ENCODE results near the gene GLB1L2. TPM values are rescaled to one million over a fixed set of nuclear protein-coding genes. Genes with fewer than 3 reads are reported as not detected.

GLB1L2 gene
- total RNA-seq, 1 donor from 2014 or later = 0.99 TPM

DNA sequence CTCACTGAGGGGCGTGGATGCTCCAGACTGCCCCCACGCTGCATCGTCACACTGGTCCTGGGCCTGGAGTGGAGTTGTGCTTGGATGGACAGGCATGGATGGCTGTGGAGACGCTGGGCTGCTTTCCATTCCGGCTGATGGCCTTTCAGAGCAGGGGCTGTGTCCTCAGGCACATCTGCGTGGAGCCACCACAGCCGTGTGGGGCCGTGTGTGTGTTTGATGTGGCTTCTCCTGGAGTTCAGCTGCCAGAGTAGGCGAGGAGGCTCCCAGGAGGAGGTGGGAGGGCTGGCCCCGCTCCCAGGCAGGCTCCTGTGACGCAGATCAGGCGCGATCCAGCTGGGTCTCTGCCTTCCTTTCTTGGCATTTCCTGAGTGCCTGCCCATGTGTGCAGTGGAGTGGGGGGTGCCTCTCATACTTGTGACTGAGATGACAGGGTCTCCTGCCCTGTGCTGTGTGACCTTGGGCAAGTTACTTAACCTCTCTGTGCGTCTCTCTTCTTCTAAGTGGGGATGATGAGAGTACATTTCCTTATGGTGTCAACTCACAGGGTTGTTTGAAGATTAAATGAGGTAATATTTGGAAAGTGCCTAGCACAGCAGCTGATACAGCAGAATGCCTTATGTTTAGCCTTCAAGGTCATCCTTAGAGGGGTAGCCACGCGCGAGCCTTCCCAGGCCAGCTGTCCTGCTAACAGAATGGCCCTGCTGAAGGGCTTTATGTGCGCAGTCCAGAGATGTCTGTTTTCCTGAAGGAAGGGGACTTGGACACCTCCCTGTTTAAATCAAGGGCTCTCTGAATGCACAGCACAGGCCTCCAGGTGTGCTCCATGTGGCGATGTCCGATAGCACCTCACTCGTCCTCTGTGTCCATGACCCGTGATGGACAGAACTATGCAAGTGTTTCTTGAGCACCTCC lies 33.5 kb downstream of the GLB1L2 start:
- no peak for DNase-seq (ENCODE audit: extremely low read depth, low read depth, low spot score)

DNA sequence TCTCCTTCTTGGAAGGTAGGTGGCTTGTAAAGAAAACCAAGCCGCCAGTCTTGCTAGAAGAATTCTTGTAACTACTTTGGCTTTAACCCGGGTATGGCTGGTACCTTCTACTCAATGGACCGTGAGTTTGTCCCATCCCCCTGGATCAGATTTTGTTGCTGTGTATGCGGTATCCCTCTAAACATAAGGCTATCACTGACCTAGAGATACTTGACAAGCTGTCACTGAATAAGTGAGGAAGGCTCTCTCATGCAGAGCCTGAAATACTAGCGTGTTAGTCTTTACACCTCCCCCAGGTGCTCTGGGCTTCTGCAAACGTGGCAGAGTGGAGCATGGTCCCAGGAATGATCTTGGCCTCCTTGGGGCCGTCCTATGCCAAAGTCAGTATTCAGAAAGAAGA lies 34.5 kb downstream of the GLB1L2 start:
- no peak for DNase-seq (ENCODE audit: extremely low read depth, low read depth, low spot score)

DNA sequence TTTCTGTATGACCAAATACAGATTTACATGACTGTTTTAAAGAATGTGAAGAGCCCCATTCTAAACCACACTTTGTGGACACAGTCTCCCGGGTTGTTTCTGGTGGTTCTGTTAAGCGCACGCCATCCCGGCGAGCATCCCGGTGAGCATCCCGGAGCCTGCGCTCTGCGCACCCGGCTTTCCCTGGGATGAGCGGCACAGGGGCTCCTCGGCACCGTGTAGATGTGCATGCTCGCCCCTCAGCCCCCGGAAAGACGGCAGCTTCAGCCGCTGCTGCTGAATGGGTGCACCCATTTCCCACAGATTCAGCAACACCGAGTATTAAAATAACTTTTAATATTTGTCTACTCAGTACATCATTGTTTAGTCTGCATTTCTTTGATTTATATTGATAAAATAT lies 36.0 kb downstream of the GLB1L2 start:
- DNase-seq (ENCODE audit: extremely low read depth, low read depth, low spot score) = no peak

DNA sequence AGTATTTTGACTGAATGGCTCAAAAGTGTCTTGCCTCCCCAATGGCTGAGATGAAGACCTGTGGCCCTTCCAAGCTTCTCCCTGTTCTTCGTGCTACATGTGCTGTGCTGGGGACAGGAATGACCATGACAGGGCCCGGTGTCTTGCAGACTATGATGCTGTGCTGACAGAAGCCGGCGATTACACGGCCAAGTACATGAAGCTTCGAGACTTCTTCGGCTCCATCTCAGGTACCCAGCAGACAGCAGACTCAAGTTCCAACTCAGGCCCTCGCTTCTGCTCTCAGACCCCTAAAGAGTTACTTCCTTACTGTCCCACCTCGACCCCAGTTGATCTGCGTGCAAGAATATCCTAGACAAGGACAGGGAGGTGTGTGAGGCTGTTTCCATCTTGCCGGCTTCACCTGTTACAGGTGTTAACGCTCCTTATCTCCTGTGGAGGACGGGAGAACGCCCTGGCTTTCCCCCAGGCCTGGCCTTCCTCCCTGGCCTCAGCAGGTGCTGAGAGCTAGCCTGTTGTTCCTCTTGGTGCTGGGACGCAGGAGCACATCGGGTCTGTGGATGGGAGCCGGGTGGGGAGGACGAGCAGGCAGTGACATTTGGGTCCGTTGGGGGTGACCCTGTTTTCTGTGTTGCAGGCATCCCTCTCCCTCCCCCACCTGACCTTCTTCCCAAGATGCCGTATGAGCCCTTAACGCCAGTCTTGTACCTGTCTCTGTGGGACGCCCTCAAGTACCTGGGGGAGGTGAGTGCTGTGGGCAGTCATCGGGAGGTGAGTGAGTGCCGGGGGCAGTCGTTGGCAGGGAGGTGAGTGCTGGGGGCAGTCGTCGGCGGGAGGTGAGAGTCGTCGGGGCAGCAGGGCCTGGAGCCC lies 38.1 kb downstream of the GLB1L2 start:
- DNase-seq (ENCODE audit: extremely low read depth, low read depth, low spot score) = no peak

DNA sequence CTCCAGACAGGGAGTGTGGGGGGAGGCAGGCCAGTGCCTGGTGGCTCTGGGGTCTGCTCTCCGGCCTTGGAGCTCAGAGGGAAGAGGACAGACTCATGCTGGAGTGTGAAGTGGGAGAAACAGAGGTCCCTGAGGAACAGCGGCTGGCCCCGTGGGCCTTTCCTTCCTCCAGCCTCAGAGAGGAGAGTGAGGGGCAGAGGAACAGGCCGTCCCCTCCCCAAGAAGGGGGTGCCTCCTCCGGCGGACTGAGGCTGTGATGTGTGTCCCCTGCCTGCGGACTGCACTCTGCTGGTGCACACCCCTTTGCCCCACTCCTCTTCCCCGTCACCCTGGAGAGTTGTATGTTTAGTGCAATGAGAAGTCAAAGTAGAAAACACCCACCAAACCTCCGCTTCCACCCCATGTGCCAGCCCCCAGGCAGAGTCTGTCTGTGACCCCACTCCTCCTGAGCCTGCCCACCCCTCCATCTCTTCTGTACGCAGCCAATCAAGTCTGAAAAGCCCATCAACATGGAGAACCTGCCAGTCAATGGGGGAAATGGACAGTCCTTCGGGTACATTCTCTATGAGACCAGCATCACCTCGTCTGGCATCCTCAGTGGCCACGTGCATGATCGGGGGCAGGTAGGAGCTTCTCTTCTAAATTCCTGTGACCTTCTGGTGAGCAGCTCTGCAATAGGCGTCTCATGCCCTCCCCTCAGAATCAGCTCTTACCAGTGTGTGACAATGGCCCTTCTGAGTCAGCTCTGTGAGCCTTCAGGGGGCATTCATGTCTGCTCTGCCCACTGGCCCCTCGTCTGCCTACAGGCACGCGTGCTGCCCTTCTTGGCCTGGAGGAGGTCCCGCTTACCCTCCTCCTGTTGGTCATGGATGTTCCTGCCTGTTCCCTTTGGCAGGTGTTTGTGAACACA lies 39.0 kb downstream of the GLB1L2 start:
- DNase-seq (ENCODE audit: extremely low read depth, low read depth, low spot score) = no peak

DNA sequence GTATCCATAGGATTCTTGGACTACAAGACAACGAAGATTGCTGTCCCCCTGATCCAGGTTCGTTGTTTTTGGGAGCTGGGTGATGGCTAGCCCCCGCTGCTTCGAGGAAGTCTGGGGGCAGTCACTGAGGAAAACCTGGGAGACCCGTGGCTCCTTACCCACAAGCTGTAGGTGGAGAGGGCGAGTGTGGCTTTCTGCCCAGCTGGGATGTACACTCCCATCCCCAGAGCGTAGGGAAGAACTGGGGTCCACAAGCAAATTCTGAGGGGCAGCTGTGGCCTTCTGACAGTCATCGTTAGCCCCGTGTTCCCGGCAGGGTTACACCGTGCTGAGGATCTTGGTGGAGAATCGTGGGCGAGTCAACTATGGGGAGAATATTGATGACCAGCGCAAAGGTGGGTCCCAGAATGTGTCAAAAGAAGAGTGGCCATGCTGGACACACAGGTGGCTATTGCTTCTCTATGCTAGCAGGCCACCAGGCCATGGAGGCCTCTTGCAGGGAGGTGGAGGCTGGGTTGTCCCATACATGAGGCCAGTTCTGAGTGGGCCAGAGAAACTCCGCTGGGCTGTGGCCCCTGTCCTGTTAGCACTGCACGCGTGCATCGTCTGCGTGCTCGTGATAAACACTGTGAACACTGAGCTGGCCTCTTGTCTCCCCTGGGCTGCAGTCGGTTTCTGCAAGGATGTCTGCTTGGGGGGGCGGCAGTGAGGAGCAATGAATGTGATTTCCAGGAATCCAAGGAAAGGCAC lies 39.8 kb downstream of the GLB1L2 start:
- no peak for DNase-seq (ENCODE audit: extremely low read depth, low read depth, low spot score)

DNA sequence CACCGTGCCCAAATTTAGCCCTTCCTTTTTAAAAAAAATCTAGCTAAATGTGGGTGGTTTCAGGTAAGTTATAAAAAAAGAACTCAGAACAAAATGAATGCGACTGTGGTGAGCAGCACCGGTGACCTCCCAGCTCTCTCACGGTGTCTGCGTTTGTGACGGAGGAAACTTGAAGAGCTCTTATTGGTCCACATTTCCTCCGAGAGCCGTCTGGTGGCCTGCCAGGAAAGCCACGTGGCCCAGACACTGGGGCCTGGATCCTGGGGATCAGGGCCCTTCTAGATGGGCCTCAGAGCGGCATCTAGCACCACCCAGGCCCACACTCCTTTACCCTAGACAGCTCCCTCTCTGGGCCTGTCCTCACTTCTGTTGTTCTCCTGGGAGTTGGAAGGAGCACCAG lies 40.7 kb downstream of the GLB1L2 start:
- no peak for DNase-seq (ENCODE audit: extremely low read depth, low read depth, low spot score)

DNA sequence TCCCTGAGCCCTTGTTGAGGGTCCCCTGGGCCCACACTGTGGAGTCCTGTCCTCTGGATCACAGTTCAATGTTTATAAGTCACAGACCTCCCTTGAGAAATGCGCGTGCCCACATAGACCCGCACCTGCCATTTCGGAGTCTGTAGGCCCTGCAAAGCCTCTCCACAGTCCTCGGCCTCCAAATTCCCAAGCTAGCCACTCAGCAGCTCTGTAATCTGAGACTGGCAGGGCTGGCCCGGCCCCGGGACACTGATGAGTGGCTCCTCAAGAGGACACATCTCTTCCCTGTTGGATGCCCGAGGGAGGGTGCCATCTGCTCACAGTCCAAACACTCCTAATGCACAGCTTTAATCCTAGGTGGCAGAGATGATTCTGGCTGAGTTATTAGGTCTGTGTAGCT lies 41.2 kb downstream of the GLB1L2 start:
- no peak for DNase-seq (ENCODE audit: extremely low read depth, low read depth, low spot score)

DNA sequence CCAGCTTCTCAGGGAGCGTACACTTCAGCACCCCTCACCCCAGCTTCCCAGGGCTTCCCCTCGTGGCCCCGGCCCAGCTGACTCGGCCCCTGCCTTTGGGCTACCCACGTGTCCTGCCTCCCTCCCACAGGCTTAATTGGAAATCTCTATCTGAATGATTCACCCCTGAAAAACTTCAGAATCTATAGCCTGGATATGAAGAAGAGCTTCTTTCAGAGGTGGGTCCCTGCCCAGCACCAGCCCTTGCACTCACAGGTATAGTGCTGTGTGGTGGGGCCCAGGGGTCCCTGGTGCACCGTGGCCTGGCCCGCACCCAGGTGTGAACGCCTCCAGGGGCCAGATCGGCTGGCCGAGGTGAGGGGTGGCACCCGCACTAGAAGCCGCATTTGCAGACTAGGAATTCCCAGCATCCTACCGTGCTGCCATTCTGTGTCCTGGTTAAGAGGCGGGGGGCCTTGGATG lies 41.8 kb downstream of the GLB1L2 start:
- DNase-seq (ENCODE audit: extremely low read depth, low read depth, low spot score) = no peak

DNA sequence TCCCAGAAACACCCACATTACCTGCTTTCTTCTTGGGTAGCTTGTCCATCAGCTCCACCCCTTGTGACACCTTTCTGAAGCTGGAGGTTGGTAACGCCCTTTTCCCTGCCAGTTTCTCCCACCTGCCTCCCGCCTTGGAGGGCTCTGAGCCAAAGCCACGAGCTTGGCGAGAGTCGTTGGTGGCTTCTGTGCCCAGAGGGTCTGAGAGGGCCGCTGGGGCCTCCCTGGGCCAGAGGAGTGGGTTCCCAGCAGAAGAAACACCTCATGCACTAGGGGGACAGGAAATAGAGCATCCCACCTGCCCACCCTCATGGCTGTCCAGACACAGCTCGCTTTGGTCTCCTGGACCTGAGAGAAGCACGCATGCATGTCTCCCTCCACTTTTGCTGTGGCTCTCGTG lies 42.4 kb downstream of the GLB1L2 start:
- no peak for DNase-seq (ENCODE audit: extremely low read depth, low read depth, low spot score)

DNA sequence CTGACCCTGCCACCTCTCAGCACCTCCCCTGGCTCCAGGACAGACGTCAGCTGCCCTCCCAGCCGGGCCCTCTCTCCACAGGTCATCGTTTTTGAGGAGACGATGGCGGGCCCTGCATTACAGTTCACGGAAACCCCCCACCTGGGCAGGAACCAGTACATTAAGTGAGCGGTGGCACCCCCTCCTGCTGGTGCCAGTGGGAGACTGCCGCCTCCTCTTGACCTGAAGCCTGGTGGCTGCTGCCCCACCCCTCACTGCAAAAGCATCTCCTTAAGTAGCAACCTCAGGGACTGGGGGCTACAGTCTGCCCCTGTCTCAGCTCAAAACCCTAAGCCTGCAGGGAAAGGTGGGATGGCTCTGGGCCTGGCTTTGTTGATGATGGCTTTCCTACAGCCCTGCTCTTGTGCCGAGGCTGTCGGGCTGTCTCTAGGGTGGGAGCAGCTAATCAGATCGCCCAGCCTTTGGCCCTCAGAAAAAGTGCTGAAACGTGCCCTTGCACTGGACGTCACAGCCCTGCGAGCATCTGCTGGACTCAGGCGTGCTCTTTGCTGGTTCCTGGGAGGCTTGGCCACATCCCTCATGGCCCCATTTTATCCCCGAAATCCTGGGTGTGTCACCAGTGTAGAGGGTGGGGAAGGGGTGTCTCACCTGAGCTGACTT lies 43.2 kb downstream of the GLB1L2 start:
- no peak for DNase-seq (ENCODE audit: extremely low read depth, low read depth, low spot score)

DNA sequence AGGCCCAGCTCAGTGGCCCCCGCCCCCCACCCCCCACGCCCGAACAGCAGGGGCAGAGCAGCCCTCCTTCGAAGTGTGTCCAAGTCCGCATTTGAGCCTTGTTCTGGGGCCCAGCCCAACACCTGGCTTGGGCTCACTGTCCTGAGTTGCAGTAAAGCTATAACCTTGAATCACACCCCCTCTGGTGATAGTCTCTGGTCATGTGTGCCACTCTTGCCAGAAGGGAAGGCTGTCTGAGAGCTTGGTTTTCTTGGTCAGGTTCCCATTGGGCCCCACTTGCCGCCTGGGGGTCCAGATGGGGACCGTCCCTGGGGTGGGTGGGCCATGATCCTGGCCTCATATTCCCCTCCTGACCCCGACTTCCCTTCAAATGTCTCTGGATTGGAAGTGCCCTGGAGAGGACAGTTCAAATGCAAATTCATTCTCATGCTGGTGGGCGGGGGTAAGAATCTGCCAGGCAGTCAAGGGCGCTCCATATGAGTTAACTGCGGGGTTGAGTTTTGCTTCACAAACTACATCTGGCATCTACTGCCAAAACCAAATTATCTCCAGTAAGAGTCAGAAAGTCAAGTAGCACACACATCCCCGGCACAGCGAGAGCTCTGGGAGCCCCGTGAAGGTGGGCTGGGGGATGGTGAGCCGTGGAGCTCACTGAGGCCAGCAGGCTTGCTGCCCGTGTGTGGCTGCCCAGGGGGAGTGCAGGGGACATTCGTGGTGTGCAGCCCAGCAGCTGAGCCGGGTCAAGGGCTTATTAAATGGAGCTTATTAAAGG lies 44.5 kb downstream of the GLB1L2 start:
- no peak for DNase-seq (ENCODE audit: extremely low read depth, low read depth, low spot score)

DNA sequence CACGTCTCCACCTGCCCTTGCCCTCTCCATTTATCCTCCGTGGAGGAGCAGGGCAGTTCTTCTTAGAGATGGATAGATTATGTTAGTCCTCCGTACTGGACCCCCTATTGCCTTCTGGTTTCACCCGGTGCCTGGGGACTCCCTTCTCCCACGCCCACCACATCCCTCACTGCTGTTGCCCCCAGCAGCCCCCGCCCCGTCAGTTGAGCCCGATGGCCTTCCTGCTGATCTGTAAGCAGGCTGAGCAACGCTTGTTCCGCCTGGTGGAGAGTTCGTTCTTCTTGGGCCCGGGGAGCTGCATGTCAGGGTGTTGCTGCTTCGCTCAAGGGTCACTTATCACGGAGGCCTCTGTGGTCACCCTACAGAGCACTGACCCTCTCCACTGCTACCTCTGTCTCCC lies 46.1 kb downstream of the GLB1L2 start:
- DNase-seq (ENCODE audit: extremely low read depth, low read depth, low spot score) = no peak

DNA sequence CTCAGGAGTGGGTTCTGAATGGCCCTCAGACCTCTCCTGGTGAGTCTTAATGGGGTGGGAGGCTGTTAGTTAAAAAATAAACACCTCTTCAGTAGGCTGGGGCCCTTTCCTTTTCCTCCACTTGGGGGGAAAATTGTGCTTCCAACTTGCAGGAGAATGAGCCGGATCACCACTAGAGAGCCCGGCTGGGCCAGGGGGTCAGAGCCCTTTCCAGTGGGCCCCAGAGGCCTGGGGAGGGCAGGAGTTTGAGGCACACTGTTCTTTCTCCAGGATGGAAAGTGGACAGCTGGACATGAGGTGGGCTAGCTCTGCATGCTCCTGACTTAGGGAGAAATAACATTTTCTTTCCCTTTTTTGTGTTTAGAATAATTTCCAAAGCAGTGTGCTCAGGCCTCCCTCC lies 47.5 kb downstream of the GLB1L2 start:
- no peak for DNase-seq (ENCODE audit: extremely low read depth, low read depth, low spot score)

DNA sequence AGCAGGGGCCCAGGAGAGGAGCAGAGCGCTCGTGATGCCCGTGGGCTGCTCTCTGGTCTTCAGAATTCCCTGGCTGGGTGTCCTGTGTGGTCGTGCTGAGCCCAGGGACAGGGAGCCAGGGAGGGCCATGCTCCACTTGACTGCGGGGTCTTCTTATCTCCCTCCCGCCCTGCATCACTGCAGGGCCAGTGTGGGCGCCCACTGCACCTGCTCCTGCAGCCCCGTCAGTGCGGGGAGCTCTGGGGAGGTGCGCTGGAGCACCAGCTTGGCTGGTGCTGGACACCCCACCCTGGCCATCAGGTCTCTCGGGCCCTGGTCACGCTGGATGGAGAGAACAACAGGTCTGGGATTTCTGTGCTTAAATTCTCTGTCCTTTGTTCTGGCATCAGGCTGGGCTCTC lies 48.4 kb downstream of the GLB1L2 start:
- no peak for DNase-seq (ENCODE audit: extremely low read depth, low read depth, low spot score)

DNA sequence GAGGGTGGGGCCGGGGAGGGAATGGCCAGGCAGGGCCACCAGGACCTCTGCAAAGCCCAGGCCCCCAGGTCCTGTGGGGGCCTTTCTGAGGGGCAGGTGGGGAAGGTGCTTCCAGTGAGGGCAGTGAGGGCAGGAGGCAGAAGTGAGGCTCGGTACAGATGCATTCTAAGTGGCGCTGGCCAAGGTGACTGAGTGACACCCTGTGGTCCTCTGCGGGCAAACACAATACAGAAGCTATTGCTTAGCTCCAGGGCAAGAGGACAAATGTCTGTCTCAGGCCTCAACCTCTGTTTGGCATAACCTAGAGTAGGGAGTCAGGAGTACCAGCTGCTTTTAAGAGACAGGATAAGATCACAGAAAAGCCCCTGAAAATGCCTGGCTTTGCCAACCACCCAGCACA lies 49.0 kb downstream of the GLB1L2 start:
- no peak for DNase-seq (ENCODE audit: extremely low read depth, low read depth, low spot score)

DNA sequence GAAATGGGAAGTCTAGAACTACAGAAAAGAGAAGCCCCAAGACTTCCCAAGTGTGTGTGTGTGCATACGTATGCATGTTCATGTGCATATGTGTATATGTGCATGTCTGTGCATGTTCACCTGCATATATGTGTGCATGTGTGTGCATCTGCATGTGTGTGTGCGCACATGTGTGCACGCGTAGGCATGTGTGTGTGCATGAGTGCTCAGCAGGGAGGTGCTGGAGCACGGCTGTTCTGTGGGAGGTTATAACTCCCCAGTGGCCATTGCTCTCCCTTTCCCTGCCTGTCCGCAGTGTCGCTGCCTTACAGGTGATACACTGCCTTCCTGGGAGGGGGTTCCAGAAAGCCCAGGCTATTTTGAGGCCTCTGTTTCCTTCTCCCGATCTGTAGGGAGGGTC lies 50.5 kb downstream of the GLB1L2 start:
- DNase-seq (ENCODE audit: extremely low read depth, low read depth, low spot score) = no peak

DNA sequence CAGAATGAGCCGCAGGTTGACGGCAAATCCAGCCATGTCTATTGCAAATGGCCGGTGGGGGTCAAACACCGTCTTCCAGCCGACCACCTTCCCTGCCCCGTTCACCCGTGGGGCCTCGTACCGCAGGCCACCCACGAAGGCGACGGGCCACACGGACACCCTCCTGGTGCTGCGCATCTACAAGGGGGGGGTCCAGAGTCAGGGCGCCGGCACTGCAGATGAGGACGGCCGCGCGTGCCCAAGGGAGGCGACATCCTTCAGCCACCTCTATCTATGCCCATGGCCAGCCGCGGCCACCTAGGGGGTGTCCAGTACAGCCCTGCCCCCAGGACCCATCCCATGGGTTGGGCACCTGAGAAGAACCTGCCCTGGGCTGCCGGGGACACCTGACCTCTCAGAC lies 51.0 kb downstream of the GLB1L2 start:
- DNase-seq (ENCODE audit: extremely low read depth, low read depth, low spot score) = no peak
